GM19239 (cell line): ENCODE measurements around the gene ZMAT5.

Source experiments
- DNase-seq: peaks from one replicate; pipeline ENCODE4 v3.0.0; 2011; ENCODE audit warnings: low spot score; ENCODE audit not compliant: insufficient read length
- FAIRE-seq: peaks from 2 replicates; lab custom pipeline; 2011; peaks lifted over from hg19 to GRCh38; lab: Jason Lieb, UNC

The ZMAT5 gene

GRCh38 chr22:29766632-29767170 is at the start of gene ZMAT5:
Gene ZMAT5 (minus strand): TSS chr22:29767007. CDS start chr22:29748544, 18,463 bp downstream.
- FAIRE-seq (peak; percentile 99), DNase-seq (peak; percentile 96)

- FAIRE-seq (no peak), DNase-seq (no peak)
These were observed 49.7 kb upstream of the ZMAT5 start for GRCh38 chr22:29816539-29816938.

GRCh38 chr22:29816128-29816527 is 49.3 kb upstream of the ZMAT5 start:
- FAIRE-seq = no peak

GRCh38 chr22:29815580-29815979 is 48.8 kb upstream of the ZMAT5 start:
- FAIRE-seq (no peak), DNase-seq (no peak)

More at GRCh38 chr22:29816128-29816527, 49.3 kb upstream of the ZMAT5 start:
- no peak for DNase-seq

GRCh38 chr22:29814003-29814402 is 47.2 kb upstream of the ZMAT5 start:
- DNase-seq = no peak
- no peak for FAIRE-seq

GRCh38 chr22:29813563-29813962 is 46.8 kb upstream of the ZMAT5 start:
- FAIRE-seq = no peak

GRCh38 chr22:29813126-29813525 is 46.3 kb upstream of the ZMAT5 start:
- no peak for FAIRE-seq

More at GRCh38 chr22:29813563-29813962, 46.8 kb upstream of the ZMAT5 start:
- DNase-seq = no peak

GRCh38 chr22:29811377-29811776 is 44.6 kb upstream of the ZMAT5 start:
- FAIRE-seq = no peak
- no peak for DNase-seq

More at GRCh38 chr22:29813126-29813525, 46.3 kb upstream of the ZMAT5 start:
- no peak for DNase-seq

GRCh38 chr22:29810216-29810615 is 43.4 kb upstream of the ZMAT5 start:
- FAIRE-seq (peak; percentile 26), DNase-seq (no peak)

GRCh38 chr22:29806196-29806595 is 39.4 kb upstream of the ZMAT5 start:
- FAIRE-seq (no peak), DNase-seq (no peak)

- no peak for FAIRE-seq
These were observed 38.2 kb upstream of the ZMAT5 start for GRCh38 chr22:29804985-29805384.

GRCh38 chr22:29803190-29803589 is 36.4 kb upstream of the ZMAT5 start:
- no peak for FAIRE-seq

More at GRCh38 chr22:29804985-29805384, 38.2 kb upstream of the ZMAT5 start:
- no peak for DNase-seq

GRCh38 chr22:29801796-29802195 is 35.0 kb upstream of the ZMAT5 start:
- no peak for FAIRE-seq
- DNase-seq = no peak

More at GRCh38 chr22:29803190-29803589, 36.4 kb upstream of the ZMAT5 start:
- no peak for DNase-seq

- no peak for FAIRE-seq
- no peak for DNase-seq
These were observed 34.3 kb upstream of the ZMAT5 start for GRCh38 chr22:29801153-29801552.

- FAIRE-seq (no peak), DNase-seq (no peak)
These were observed 32.4 kb upstream of the ZMAT5 start for GRCh38 chr22:29799217-29799680.

- DNase-seq (no peak), FAIRE-seq (no peak)
These were observed 32.0 kb upstream of the ZMAT5 start for GRCh38 chr22:29798801-29799200.

GRCh38 chr22:29798318-29798717 is 31.5 kb upstream of the ZMAT5 start:
- FAIRE-seq (no peak), DNase-seq (no peak)

- FAIRE-seq = no peak
- no peak for DNase-seq
These were observed 30.5 kb upstream of the ZMAT5 start for GRCh38 chr22:29797351-29797750.

- FAIRE-seq (no peak), DNase-seq (no peak)
These were observed 28.9 kb upstream of the ZMAT5 start for GRCh38 chr22:29795663-29796062.

GRCh38 chr22:29793396-29793795 is 26.6 kb upstream of the ZMAT5 start:
- DNase-seq = no peak

GRCh38 chr22:29790061-29790460 is 23.3 kb upstream of the ZMAT5 start:
- FAIRE-seq (no peak), DNase-seq (no peak)

More at GRCh38 chr22:29793396-29793795, 26.6 kb upstream of the ZMAT5 start:
- FAIRE-seq = no peak
